GM12875 (cell line): Measurements from ENCODE around the gene VCL.
A peak's percentile ranks its signal among the peaks of the same experiment; 100 is the strongest.
"Not testable (repeated sequence)": the region's sequence is repeated elsewhere in the genome, so short reads cannot be mapped to it uniquely, and the experiment has no call there.

Experiments used
- H3K4me3 ChIP-seq: one replicate; pipeline ENCODE4 v1.5.1; 2011; ENCODE audit warnings: low read depth, low read length, control low read depth
- TF ChIP-seq, protein P1 (sequence below): IDR thresholded peaks from 2 replicates; pipeline ENCODE4 v1.5.1; 2011; ENCODE audit warnings: low read depth, mild to moderate bottlenecking, control low read depth, inconsistent platforms, low read length, moderate library complexity, borderline replicate concordance; ENCODE audit not compliant: insufficient read depth

The VCL gene

DNA sequence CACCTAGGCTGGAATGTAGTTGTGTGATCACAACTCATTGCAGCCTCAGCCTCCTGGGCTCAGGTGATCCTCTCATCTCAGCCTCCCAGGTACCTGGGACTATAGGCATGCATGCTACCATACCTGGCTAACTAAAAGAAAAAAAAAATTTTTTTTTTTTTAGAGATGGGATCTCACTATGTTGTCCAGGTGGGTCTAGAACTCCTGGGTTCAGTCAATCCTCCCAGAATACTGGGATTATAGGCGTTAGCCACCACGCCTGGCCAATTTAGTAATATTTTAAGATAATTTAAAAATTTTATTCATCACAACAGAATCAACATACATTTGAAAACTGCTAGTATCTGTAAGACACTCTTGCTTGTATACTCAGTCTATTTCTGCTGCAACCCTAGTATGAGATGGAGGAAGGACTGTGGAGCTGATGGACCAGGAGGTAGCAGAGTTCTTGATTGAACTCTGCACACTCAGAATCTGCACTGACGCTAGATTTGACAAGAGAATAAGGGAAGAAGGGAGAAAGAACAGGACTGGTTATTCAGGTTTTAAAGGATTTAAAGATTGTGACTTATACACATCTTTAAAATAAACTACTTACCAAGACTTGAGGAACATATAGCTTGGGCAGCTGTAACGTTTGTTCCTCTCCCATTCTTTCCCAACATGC lies 57.6 kb downstream of the VCL start:
- TF ChIP-seq, protein P1, sequence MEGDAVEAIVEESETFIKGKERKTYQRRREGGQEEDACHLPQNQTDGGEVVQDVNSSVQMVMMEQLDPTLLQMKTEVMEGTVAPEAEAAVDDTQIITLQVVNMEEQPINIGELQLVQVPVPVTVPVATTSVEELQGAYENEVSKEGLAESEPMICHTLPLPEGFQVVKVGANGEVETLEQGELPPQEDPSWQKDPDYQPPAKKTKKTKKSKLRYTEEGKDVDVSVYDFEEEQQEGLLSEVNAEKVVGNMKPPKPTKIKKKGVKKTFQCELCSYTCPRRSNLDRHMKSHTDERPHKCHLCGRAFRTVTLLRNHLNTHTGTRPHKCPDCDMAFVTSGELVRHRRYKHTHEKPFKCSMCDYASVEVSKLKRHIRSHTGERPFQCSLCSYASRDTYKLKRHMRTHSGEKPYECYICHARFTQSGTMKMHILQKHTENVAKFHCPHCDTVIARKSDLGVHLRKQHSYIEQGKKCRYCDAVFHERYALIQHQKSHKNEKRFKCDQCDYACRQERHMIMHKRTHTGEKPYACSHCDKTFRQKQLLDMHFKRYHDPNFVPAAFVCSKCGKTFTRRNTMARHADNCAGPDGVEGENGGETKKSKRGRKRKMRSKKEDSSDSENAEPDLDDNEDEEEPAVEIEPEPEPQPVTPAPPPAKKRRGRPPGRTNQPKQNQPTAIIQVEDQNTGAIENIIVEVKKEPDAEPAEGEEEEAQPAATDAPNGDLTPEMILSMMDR, result no peak
- no peak overlapping the region for H3K4me3 ChIP-seq

DNA sequence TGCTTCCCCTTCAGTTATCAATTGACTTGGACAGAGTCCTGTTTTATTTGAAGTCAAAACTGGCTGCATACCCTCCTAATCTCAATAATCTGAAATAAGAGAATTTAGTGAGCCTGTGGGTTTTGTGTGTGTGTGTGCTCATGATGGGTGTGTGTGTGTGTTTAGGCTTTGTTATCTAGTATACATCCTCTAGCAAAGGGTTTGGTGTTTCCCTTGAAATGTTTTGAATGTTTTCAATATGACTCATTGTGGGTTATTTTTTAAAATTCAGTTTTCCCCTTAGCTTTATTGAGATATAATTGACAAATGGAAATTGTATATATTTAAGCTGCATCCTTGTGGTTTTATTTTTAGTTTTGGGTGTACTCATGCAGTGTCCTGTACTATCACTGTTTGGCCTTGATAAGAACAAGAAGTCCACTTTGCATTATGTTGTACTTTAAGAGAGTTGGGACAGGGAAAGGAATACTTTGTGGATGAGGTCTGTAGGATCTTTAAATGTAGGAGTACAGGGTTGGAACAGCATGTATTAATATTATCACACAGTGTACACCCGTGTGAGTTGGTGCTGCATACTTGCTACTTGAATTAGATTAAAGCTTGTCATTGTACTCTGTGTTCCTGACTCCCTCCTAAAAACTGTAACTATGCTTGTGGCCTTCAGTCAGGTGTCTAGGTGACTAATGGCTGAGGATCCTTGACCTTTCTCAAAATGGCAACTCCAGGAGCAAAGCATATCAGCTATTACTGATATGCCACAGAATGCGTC lies 58.3 kb downstream of the VCL start:
- no peak overlapping the region for H3K4me3 ChIP-seq
- TF ChIP-seq, protein P1, result no peak

DNA sequence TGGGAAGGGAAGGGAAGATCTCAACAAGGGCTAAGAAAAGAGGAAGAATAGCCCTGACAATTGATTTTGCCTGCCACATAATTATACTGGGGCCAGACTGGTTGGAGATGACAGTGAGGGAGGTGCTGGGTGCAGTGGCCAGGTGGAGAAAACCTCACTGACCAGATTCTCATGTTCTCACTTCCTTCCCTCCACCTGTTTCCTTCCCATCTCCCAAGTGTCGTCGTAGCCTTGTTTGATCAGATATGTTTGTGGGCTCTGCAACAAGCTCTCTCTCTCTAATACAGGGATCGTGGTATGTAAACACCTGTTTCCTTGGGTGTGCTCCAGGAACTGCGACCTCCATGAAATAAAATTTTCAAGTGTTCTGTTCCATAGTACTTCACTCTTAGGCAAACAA lies 60.2 kb downstream of the VCL start:
- TF ChIP-seq, protein P1, result no peak
- no peak overlapping the region for H3K4me3 ChIP-seq

DNA sequence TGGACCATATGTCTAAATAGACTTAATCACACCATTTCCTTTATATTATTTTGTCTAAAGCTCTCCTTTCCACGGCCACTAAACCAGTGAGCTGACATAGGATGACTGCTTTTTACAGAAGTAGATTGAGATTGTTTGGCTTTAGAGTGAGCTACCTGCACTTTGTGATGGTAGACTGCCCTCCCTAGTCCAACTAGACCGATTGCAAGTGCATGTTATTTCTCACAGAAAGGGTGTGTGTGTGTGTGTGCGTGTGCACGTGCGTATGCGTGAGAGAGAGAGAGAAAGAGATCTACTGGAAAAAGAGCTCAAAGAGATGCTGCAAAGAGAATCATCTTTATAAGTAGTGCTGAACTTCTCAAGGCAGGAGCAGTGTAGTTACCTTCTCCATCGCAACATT lies 60.7 kb downstream of the VCL start:
- TF ChIP-seq, protein P1, result peak; percentile 41; the same call in 1 of the 2 replicates
- no peak overlapping the region for H3K4me3 ChIP-seq

DNA sequence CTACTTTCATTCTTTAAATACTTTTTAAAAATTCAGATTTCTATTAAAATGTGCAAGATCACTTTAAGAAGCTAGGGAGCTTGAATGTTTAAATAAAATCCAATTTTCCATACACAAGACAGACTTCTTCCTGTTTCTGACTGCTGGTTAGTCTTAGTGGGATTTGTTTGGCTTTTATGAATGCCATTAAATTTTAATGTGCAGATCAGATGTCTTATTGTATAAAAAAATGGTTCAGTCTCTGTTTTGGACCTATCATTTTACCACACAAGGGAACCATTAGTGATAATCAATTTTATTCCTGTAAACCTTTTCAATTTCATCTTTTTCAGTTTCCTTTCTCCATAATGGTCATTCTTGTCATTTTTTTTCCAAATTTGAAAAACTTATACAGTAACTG lies 63.2 kb downstream of the VCL start:
- H3K4me3 ChIP-seq, result no peak overlapping the region
- TF ChIP-seq, protein P1, result no peak

DNA sequence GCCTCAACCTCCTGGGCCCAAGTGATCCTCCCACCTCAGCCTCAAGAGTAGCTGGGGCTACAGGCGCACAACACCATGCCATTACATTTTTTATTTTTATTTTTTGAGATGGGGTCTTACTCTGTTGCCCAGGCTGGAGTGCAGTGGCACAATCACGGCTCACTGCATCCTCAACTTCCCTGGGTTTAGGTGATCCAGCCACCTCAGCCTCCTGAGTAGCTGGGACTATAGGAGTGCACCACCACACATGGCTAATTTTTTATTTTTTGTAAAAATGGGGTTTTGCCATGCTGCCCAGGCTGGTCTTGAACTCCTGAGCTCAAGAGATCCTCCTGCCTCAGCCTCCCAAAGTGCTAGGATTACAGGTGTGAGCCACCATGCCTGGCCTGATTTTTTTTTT lies 64.1 kb downstream of the VCL start:
- not testable (repeated sequence) for H3K4me3 ChIP-seq

DNA sequence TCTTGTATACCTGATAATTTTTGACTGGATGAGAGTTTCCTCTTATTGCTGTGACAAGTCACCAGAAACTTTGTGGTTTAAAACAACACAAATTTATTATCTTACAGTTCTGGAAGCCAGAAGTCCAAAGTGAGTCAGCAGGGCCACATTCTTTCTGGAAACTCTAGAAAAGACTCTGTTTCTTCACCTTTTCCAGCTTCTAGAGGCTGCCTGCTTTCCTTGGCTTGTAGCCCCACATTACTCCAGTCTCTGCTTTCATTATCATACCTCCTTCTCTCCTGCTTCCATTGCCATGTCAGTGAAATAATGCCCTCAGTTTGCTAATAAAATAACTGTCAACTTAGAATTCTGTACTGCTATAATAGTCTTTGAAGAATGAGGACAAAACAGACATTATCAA lies 65.3 kb downstream of the VCL start:
- H3K4me3 ChIP-seq, result no peak overlapping the region
- TF ChIP-seq, protein P1, result no peak
